Activated T-helper 2 cell treated with anti-CD3 and anti-CD28 coated beads, Interferon-gamma antibody, Interleukin-2, Interleukin-4, amounts not matched to agents 10 μg/mL and 5 μg/mL and 100 μg/mL, durations not matched to agents 14 hours and 24 hours and 36 hours (primary cell): ENCODE data around the gene CRHR2. TPM values are rescaled to one million over a fixed set of nuclear protein-coding genes. Genes with fewer than 3 reads are reported as not detected.

Experiments used
- DNase-seq: peaks from one replicate; pipeline ENCODE4 v3.0.0; 2021; ENCODE audit warnings: low spot score
- H3K27ac Mint-ChIP-seq: one replicate; pipeline ENCODE4 v1.8.0; 2021; ENCODE audit warnings: mixed read lengths
- H3K27me3 Mint-ChIP-seq: one replicate; pipeline ENCODE4 v1.8.0; 2021; ENCODE audit warnings: low read depth, mixed read lengths
- H3K36me3 Mint-ChIP-seq: one replicate; pipeline ENCODE4 v1.8.0; 2021; ENCODE audit warnings: low read depth, mixed read lengths
- H3K4me1 Mint-ChIP-seq: one replicate; pipeline ENCODE4 v1.8.0; 2021; ENCODE audit warnings: low read depth, mixed read lengths
- H3K4me3 Mint-ChIP-seq: one replicate; pipeline ENCODE4 v1.8.0; 2021; ENCODE audit warnings: low read depth, mild to moderate bottlenecking, moderate library complexity, mixed read lengths
- H3K9me3 Mint-ChIP-seq: one replicate; pipeline ENCODE4 v1.8.0; 2021; ENCODE audit warnings: mixed read lengths
- intact Hi-C: fragments of 100-400 bp; cut with micrococcal nuclease; formaldehyde crosslinking; loops from one replicate; pipeline ENCODE4 v1.15.1; 2023
- total RNA-seq: library from RNA; stranded (reverse); gene quantifications from 2 replicates; pipeline ENCODE4 v1.2.3, GENCODE V29; 2022

The CRHR2 gene
- total RNA-seq, 1 donor from 2014 or later, result not detected

DNA sequence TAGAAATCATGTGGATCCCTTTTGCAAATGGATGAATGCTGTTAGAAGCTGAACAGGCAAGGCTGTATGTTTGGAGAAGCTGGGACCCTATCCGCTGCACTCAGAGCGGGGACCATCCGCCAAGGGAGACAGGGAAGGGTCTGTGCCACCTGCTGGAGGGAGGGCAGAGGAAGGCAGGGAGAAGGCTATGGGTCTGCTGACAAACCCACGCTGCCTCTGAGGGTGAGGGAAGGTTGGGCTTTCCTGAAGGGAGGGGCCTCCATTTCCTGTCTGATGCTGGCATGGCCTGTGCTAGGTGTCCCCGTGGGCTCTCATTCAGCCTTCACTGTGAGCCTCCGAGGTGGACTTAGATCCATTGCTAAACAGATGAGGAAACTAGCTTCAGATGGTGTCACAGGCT, 5.3 kb upstream of the CRHR2 start:
- no peaks in the 10 kb centered on the region for H3K9me3 Mint-ChIP-seq
- intact Hi-C loops, result no loop called here
- H3K4me1 Mint-ChIP-seq, result peaks cover 5% of the 10 kb centered on the region
- H3K36me3 Mint-ChIP-seq, result no peaks in the 10 kb centered on the region
- DNase-seq, result no peak
- H3K27ac Mint-ChIP-seq, result no peak overlapping the region
- H3K4me3 Mint-ChIP-seq, result no peak overlapping the region
- H3K27me3 Mint-ChIP-seq, result peaks cover 30% of the 10 kb centered on the region

DNA sequence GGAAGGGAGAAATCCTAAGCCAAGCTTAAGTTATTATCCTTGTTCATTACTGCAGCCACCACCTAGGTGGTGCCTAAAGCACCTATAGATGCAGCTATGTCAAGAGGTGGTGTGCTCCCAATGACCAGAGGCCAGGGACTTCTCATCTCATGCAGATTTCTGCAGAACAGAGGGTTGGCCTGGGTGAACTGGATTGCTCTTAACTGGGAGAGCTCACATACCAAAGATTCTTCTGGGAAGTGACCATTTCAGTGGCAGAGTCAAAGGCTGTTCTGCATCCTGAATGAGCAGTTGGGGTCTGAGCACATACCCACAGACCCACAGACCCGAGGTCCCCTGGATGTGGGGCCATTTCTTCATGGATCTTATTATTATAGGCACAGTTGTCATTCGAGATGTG, 2.1 kb upstream of the CRHR2 start:
- Mint-ChIP-seq H3K9me3 (no peaks in the 10 kb centered on the region), H3K4me1 (peaks cover 8% of the 10 kb centered on the region), H3K4me3 (no peak overlapping the region), H3K27ac (no peak overlapping the region), H3K27me3 (peaks cover 55% of the 10 kb centered on the region), H3K36me3 (no peaks in the 10 kb centered on the region)
- intact Hi-C loops, result no loop called here
- no peak for DNase-seq

DNA sequence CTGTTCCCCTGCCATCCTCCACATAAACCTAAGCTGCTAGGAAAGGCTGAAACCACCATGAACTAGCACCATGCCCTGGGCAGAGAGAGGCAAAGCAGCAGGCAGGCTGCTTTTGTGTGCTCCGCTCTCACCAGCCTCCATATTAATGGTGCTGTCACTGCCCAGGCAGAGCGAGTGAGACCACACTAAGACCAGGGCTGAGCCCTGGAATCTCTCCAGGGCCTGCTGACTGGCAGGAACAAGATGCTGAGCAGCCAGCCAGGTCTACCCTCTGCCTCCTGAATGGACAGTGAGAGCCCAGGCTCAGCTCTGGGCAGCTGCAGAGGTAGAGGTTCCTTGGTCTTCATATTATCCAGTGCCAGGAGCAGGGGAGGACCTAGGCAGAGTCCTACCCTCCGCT, 1.6 kb upstream of the CRHR2 start:
- no peak overlapping the region for H3K4me3 Mint-ChIP-seq
- H3K27me3 Mint-ChIP-seq, result peaks cover 60% of the 10 kb centered on the region
- H3K36me3 Mint-ChIP-seq, result no peaks in the 10 kb centered on the region
- no peak overlapping the region for H3K27ac Mint-ChIP-seq
- no peaks in the 10 kb centered on the region for H3K9me3 Mint-ChIP-seq
- H3K4me1 Mint-ChIP-seq, result peaks cover 8% of the 10 kb centered on the region
- intact Hi-C loops, result no loop called here
- DNase-seq, result no peak

DNA sequence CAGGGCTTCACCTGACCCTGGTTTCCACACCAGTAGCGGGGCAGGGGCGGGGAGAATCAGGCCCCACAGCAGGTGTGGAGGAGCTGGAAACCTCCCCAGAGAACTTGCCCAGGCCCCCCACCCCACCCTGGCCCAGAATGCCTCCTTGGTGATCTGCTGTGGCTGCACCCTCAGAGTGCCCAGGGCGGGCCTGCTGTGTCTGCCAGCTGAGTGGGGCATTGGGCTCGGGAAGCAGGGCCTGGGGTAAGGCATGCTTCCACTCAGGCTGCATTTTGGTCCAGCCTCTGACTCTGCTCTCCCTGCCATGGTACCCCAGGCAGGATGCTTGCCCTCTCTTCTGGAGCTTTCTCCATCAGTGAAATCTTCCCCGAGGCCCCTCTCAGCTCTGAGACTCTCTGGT, 1.1 kb upstream of the CRHR2 start:
- no peak for DNase-seq
- H3K36me3 Mint-ChIP-seq, result no peaks in the 10 kb centered on the region
- no peak overlapping the region for H3K27ac Mint-ChIP-seq
- peaks cover 8% of the 10 kb centered on the region for H3K4me1 Mint-ChIP-seq
- H3K4me3 Mint-ChIP-seq, result no peak overlapping the region
- intact Hi-C loops, result no loop called here
- no peaks in the 10 kb centered on the region for H3K9me3 Mint-ChIP-seq
- H3K27me3 Mint-ChIP-seq, result peaks cover 65% of the 10 kb centered on the region

DNA sequence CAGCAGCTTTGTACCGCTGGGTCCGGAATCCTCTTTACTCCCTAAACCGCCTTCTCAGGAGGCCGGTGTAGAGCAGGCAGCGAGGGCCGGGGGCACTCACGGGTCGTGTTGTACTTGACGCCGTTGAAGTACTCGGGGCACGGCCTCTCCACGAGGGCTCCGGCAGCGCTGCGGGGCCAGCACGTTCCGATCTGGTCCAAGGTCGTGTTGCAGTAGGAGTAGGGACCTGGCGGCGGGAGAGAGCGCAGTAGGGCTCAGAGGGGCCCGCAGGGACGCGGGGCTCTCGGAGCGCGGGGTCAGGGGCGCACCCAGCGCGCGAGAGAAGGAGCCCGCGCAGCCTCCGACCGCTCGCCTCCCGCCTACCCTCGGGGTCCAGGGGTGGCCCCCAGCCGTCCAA, 443 bp downstream of the CRHR2 start:
- Mint-ChIP-seq H3K4me1 (peaks cover 7% of the 10 kb centered on the region), H3K4me3 (no peak overlapping the region), H3K27me3 (peaks cover 69% of the 10 kb centered on the region), H3K27ac (no peak overlapping the region), H3K36me3 (no peaks in the 10 kb centered on the region), H3K9me3 (no peaks in the 10 kb centered on the region)
- intact Hi-C loops, result no loop called here
- DNase-seq, result no peak

DNA sequence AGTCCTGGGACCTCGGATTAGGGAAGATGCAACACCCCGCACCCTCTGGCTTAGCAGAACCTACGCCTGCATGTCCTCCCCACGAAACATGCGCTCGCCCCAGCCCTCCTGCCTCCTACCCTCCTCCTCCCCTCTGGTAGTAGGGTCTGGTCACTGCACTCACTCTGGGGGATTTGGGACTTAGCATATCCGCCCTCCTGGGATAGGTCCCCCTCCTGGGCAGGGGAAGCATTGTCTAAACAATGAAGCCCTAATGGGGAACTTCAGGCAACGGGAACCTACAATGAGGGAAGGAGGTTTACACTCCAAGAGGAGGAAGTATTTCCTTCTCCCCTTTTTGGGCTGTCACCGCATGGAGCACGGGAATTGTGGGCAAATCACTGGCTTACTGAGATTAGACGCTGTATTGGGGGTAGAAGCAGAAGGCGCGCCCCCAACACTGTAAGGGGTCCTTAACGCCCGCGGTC, 892 bp downstream of the CRHR2 start:
- DNase-seq, result no peak
- intact Hi-C loops, result no loop called here
- Mint-ChIP-seq H3K4me1 (peaks cover 7% of the 10 kb centered on the region), H3K36me3 (no peaks in the 10 kb centered on the region), H3K9me3 (no peaks in the 10 kb centered on the region), H3K27me3 (peaks cover 71% of the 10 kb centered on the region), H3K4me3 (no peak overlapping the region), H3K27ac (no peak overlapping the region)

DNA sequence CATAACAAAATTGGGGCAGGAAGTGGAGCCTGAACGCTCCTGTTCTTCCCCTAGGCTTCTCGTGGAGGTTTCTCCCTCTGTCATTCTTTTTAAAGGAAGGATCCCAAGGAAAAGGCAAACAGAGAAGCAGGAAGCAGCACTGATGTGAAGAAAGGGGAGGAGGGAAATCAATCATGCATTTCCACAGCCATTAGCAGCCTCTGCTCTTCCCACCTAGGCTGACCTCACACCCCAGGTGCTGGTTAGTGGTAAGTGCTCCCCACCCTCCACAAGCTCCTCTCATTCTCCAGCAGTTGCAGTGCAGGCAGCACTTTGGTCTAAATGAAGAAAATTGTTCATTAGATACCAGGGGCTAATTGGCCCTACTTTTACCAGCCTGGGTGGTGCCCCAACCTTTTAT, 2.6 kb downstream of the CRHR2 start:
- Mint-ChIP-seq H3K4me1 (peaks cover 7% of the 10 kb centered on the region), H3K9me3 (no peaks in the 10 kb centered on the region), H3K27me3 (peaks cover 61% of the 10 kb centered on the region), H3K27ac (no peak overlapping the region), H3K4me3 (no peak overlapping the region), H3K36me3 (no peaks in the 10 kb centered on the region)
- DNase-seq, result no peak
- intact Hi-C loops, result no loop called here

DNA sequence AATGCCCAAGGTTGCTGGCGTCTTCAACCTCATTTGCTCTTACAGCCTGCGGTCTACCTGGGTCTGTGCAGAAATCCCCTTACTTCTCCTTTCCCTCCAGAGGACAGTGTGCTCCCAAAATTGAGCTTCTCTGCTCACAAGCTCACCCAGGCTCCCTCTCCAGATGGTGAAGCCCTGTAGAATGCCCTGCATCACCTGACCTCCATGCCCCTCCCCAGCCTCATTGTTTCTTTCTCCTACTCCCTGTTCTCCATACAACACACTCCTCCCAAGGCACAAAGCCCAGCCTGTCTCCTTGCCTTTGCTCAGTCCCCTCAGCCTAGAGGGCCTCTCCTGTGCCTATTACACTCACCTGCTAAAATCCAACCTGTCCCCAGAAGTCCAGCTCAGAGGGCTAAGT, 3.5 kb downstream of the CRHR2 start:
- H3K36me3 Mint-ChIP-seq, result no peaks in the 10 kb centered on the region
- H3K4me1 Mint-ChIP-seq, result peaks cover 7% of the 10 kb centered on the region
- peaks cover 52% of the 10 kb centered on the region for H3K27me3 Mint-ChIP-seq
- no peak overlapping the region for H3K4me3 Mint-ChIP-seq
- H3K9me3 Mint-ChIP-seq, result no peaks in the 10 kb centered on the region
- intact Hi-C loops, result no loop called here
- no peak for DNase-seq
- H3K27ac Mint-ChIP-seq, result no peak overlapping the region

DNA sequence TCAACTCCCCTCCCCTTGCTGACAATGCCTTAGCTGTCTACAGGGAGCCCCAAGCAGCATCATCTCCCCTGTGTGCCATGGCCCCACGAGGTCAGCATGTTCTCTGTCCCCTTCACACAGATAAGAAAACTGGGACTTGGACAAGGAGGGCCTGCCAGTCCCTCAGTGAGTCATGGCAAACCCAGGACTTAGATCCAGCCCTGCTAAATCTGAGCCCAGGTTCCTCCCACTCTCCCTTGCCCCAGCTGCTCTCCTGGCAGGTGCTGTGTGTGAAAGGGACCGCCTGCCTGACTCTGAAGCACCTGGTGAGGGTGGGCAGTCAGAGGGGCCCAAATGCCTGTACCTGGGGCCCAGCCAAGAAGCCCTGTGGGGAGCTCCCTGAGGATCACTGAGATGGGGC, 7.4 kb downstream of the CRHR2 start:
- no peaks in the 10 kb centered on the region for H3K36me3 Mint-ChIP-seq
- peaks cover 20% of the 10 kb centered on the region for H3K27me3 Mint-ChIP-seq
- no peak overlapping the region for H3K27ac Mint-ChIP-seq
- H3K4me1 Mint-ChIP-seq, result no peaks in the 10 kb centered on the region
- DNase-seq, result no peak
- intact Hi-C loops, result no loop called here
- no peaks in the 10 kb centered on the region for H3K9me3 Mint-ChIP-seq
- H3K4me3 Mint-ChIP-seq, result no peak overlapping the region

DNA sequence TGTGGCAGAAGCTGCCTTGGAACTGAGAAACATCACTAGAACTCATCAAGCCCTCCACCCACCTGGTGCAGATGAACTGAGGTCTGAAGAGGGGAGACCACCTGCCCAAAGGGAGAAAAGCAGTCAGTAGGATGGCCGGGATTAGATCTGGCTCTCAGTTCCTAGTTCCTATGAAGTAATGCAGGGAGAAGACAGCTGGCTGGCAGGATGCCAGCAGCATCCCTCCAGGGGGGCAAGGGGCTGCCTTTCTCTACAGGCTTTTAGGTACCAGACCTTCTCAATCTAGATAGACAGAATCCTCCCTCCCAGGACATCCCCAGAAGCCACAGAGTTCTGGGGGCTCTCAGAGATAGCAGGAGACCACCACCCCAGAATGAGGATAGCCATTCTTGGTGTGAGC, 7.8 kb downstream of the CRHR2 start:
- DNase-seq, result no peak
- H3K4me1 Mint-ChIP-seq, result no peaks in the 10 kb centered on the region
- intact Hi-C loops, result no loop called here
- H3K9me3 Mint-ChIP-seq, result no peaks in the 10 kb centered on the region
- no peaks in the 10 kb centered on the region for H3K36me3 Mint-ChIP-seq
- H3K4me3 Mint-ChIP-seq, result no peak overlapping the region
- peaks cover 18% of the 10 kb centered on the region for H3K27me3 Mint-ChIP-seq
- no peak overlapping the region for H3K27ac Mint-ChIP-seq

DNA sequence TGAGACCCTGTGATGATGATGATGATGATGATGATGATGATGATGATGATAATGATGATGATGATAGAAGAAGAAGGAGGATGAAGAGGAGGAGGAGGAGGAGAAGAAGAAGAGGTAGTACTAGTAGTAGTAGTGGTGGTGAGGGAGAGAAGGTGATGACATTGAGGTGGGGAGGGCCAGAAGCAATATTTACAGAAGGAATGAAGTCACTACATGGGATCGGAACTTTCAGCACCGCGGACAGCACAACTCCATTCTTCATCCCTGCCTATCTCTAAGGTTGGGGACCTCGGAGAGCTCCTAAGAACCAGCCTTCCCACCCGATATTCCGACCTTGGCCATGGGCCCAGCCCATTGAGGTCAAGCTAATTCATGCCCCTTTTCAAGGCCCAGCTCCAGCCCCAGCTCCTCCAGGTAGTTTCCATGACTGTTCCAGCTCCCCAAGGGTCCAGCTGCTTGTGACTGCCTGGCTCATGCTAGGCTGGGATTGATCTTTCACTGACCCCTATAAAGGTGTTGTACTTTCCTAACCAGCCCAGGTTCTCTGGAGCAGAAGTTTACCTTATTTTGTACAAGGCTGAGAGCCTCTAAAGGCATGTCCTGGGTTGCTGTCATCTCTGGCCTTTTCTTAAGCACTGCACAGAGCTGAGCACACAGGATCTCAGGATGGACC, 10.3 kb downstream of the CRHR2 start:
- no peaks in the 10 kb centered on the region for H3K9me3 Mint-ChIP-seq
- no peaks in the 10 kb centered on the region for H3K36me3 Mint-ChIP-seq
- H3K27me3 Mint-ChIP-seq, result peaks cover 5% of the 10 kb centered on the region
- no peaks in the 10 kb centered on the region for H3K4me1 Mint-ChIP-seq
- intact Hi-C loops, result no loop called here
- no peak overlapping the region for H3K27ac Mint-ChIP-seq
- H3K4me3 Mint-ChIP-seq, result no peak overlapping the region
- no peak for DNase-seq

DNA sequence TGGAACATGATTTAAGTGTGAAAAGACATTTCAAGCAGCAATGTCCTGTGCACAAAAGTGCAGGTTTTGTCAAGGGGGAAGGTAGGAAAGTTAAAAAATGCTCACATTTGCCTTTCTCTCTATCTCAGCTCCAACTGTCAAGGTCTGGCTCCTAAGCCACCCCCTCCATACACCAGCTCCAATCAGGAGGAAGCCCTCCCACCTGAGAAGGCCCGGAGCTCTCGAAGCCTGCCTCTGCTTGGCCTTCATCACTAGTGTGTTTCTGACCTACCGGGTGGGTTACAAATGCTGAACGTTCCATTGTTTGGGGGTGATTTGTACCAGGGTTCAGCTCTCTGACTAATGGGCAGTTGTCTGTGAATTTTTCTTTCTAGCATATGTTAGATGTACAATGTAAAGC, 14.2 kb downstream of the CRHR2 start:
- Mint-ChIP-seq H3K36me3 (no peaks in the 10 kb centered on the region), H3K4me3 (no peak overlapping the region), H3K27me3 (peaks cover 1% of the 10 kb centered on the region), H3K27ac (no peak overlapping the region), H3K9me3 (no peaks in the 10 kb centered on the region), H3K4me1 (no peaks in the 10 kb centered on the region)
- intact Hi-C loops, result no loop called here
- no peak for DNase-seq

DNA sequence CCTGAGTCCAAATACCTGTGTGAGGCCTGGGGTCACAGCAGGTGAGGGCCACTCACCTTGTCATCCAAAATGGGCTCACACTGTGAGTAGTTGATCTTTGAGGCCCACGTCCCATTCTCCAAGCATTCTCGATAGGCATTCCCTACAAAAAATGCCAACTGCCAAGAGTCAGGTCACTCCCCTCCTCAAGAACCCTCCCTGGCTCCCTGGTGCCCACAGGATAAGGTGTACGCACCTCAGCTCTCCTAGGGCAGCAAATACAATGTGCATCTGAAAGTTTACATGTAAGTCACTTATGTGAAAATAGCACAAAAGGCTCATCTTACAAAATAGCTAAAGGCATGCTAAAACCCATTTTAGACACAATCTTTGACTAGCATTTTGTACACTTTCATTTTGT, 15.1 kb downstream of the CRHR2 start:
- intact Hi-C loops, result no loop called here
- H3K27me3 Mint-ChIP-seq, result peaks cover 1% of the 10 kb centered on the region
- DNase-seq, result no peak
- H3K27ac Mint-ChIP-seq, result no peak overlapping the region
- no peak overlapping the region for H3K4me3 Mint-ChIP-seq
- no peaks in the 10 kb centered on the region for H3K36me3 Mint-ChIP-seq
- H3K4me1 Mint-ChIP-seq, result no peaks in the 10 kb centered on the region
- no peaks in the 10 kb centered on the region for H3K9me3 Mint-ChIP-seq

DNA sequence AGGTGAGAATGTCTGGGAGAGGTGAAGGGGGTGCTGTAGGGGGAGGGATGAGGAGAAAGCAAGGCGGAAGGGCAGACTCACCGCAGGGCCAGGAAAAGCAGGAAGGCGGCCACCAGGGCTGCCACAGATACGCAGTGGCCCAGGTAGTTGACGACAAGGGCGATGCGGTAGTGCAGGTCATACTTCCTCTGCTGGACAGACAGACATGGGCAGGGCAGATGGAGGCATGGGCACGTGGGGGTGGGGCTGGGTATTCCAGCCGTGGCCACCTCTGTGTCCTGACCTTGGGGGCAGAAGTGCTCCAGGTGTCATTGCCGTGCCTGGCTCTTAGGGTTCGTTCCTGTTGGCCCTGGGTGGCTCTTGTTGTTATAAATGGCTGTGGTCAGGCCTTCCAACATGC, 16.8 kb downstream of the CRHR2 start:
- no peaks in the 10 kb centered on the region for H3K27me3 Mint-ChIP-seq
- intact Hi-C loops, result no loop called here
- no peaks in the 10 kb centered on the region for H3K9me3 Mint-ChIP-seq
- no peak overlapping the region for H3K4me3 Mint-ChIP-seq
- H3K4me1 Mint-ChIP-seq, result no peaks in the 10 kb centered on the region
- DNase-seq, result no peak
- no peaks in the 10 kb centered on the region for H3K36me3 Mint-ChIP-seq
- no peak overlapping the region for H3K27ac Mint-ChIP-seq
